Choroid plexus epithelial cell (primary cell): ENCODE data around the gene MMD2.

ENCODE experiments used
- DNase-seq: peaks from one replicate; pipeline ENCODE4 v3.0.0-alpha.2; 2010; ENCODE audit warnings: low read depth
- H3K4me3 ChIP-seq: 2 replicates; pipeline ENCODE4 v1.5.1; 2011; ENCODE audit warnings: low read depth, mild to moderate bottlenecking, control low read depth, low read length, moderate library complexity
- CTCF ChIP-seq: conservative IDR thresholded peaks from 2 replicates; pipeline ENCODE4 v1.5.1; 2011; ENCODE audit warnings: low read depth, mild to moderate bottlenecking, control low read depth, inconsistent platforms, low read length, moderate library complexity

The MMD2 gene

GRCh38 chr7:4885317-4885807 is 73.6 kb downstream of the MMD2 start:
- DNase-seq: no peak

GRCh38 chr7:4884164-4884563 is 74.8 kb downstream of the MMD2 start:
- no peak overlapping the region for H3K4me3 ChIP-seq
- TF ChIP-seq CTCF: no peak
- no peak for DNase-seq

More at GRCh38 chr7:4885317-4885807, 73.6 kb downstream of the MMD2 start:
- no peak for TF ChIP-seq CTCF
- H3K4me3 ChIP-seq: no peak overlapping the region

GRCh38 chr7:4883372-4884144 is 75.4 kb downstream of the MMD2 start, which contains the start of gene RADIL:
RADIL (minus strand) TSS chr7:4883716; CDS start chr7:4878139, 5,577 bp downstream.
- peak; percentile 91 for DNase-seq
- TF ChIP-seq CTCF: peak; percentile 80
- peak within 1 kb of the TSS; percentile 47 for H3K4me3 ChIP-seq

GRCh38 chr7:4883033-4883371 is 76.0 kb downstream of the MMD2 start:
- TF ChIP-seq CTCF: no peak
- H3K4me3 ChIP-seq: peak overlapping the region; percentile 47
- DNase-seq: no peak

GRCh38 chr7:4882169-4883032 is 76.6 kb downstream of the MMD2 start:
- peak overlapping the region; percentile 47 for H3K4me3 ChIP-seq
- peak; percentile 43 for DNase-seq
- TF ChIP-seq CTCF: no peak

GRCh38 chr7:4880218-4880617 is 78.8 kb downstream of the MMD2 start:
- no peak overlapping the region for H3K4me3 ChIP-seq
- peak; percentile 14 for DNase-seq
- TF ChIP-seq CTCF: no peak
